SK-N-SH (cell line): ENCODE data around the gene ZNF557. TPM values are rescaled to one million over a fixed set of nuclear protein-coding genes. Genes with fewer than 3 reads are reported as not detected.

ENCODE experiments used
- CTCF ChIA-PET: fragments of 300-600, 350-600 bp; formaldehyde crosslinking; extraction: SDS; loops from one replicate; lab custom pipeline; 2021; lab: Yijun Ruan, JAX
- POLR2A ChIA-PET: fragments of 350-600 bp; sonication (Branson Sonifier 250); formaldehyde crosslinking; extraction: SDS; loops from one replicate; lab custom pipeline; 2020; ENCODE audit warnings: antibody characterized with exemption, inconsistent platforms; lab: Yijun Ruan, JAX
- DNase-seq: peaks from one replicate; pipeline ENCODE4 v3.0.0; 2012
- H2AFZ ChIP-seq: fragments of 200-600 bp; sonication (generic); 2 replicates; pipeline ENCODE4 v1.8.1; 2016; ENCODE audit warnings: antibody characterized with exemption, mild to moderate bottlenecking, low read depth
- H3F3A ChIP-seq: fragments of 200-600 bp; sonication (generic); replicated peaks from 2 replicates; pipeline ENCODE3; 2016; ENCODE audit warnings: antibody characterized with exemption, mild to moderate bottlenecking; ENCODE audit not compliant: insufficient read depth
- H3K27ac ChIP-seq, 2 experiments: fragments of 200-500 bp in 1 of 2; fragments of 200-600 bp in 1 of 2; sonication (Bioruptor generic) in 1 of 2; sonication (generic), shearing (Covaris generic) in 1 of 2; 2 replicates each; pipeline versions ENCODE4 v1.5.1 to v1.6.1; 2014 to 2016; ENCODE audit warnings: low read depth in 2 of 2, inconsistent platforms in 1 of 2, low read length in 1 of 2, mild to moderate bottlenecking in 1 of 2, mixed read lengths in 1 of 2
- H3K27me3 ChIP-seq: fragments of 200-600 bp; sonication (generic), shearing (Covaris generic); 2 replicates; pipeline ENCODE4 v1.6.1; 2016; ENCODE audit warnings: mixed run types; ENCODE audit not compliant: insufficient read depth
- H3K36me3 ChIP-seq, 2 experiments: fragments of 200-500 bp in 1 of 2; fragments of 200-600 bp in 1 of 2; sonication (Bioruptor generic) in 1 of 2; sonication (generic) in 1 of 2; replicated peaks in 1 of 2; 2 replicates each; pipeline versions ENCODE3 to v1.5.1; 2014 to 2016; ENCODE audit warnings: low read length in 1 of 2, mild to moderate bottlenecking in 1 of 2; ENCODE audit not compliant: insufficient read depth in 2 of 2, control insufficient read depth in 1 of 2
- H3K4me1 ChIP-seq, 2 experiments: fragments of 200-500 bp in 1 of 2; fragments of 200-600 bp in 1 of 2; sonication (Bioruptor generic) in 1 of 2; sonication (generic), shearing (Covaris generic) in 1 of 2; 2 replicates each; pipeline versions ENCODE4 v1.5.1 to v1.6.1; 2014 to 2016; ENCODE audit warnings: low read depth in 1 of 2, low read length in 1 of 2, mixed run types in 1 of 2; ENCODE audit not compliant: insufficient read depth in 2 of 2, control insufficient read depth in 1 of 2
- H3K4me2 ChIP-seq: fragments of 200-600 bp; sonication (generic), shearing (Covaris generic); 2 replicates; pipeline ENCODE4 v1.6.1; 2017; ENCODE audit warnings: mixed run types
- H3K4me3 ChIP-seq, 2 experiments: fragments of 200-500 bp in 1 of 2; fragments of 200-600 bp in 1 of 2; sonication (Bioruptor generic) in 1 of 2; sonication (generic), shearing (Covaris generic) in 1 of 2; 2 replicates each; pipeline versions ENCODE4 v1.5.1 to v1.8.1; 2014 to 2016; ENCODE audit warnings: low read depth in 2 of 2, inconsistent platforms in 1 of 2, low read length in 1 of 2, mild to moderate bottlenecking in 1 of 2, mixed read lengths in 1 of 2, moderate library complexity in 1 of 2
- H3K79me2 ChIP-seq: fragments of 200-600 bp; sonication (generic); 2 replicates; pipeline ENCODE4 v1.8.1; 2017; ENCODE audit warnings: mild to moderate bottlenecking; ENCODE audit not compliant: insufficient read depth
- H3K9ac ChIP-seq: fragments of 200-600 bp; sonication (generic); 2 replicates; pipeline ENCODE4 v1.6.1; 2017; ENCODE audit warnings: mixed run types
- H3K9me2 ChIP-seq: fragments of 200-600 bp; sonication (generic); 2 replicates; pipeline ENCODE4 v1.6.1; 2017; ENCODE audit warnings: mixed run types
- H3K9me3 ChIP-seq: fragments of 200-600 bp; sonication (generic); 2 replicates; pipeline ENCODE4 v1.6.1; 2017; ENCODE audit warnings: mixed run types, mild to moderate bottlenecking, moderate library complexity
- H4K20me1 ChIP-seq: fragments of 200-600 bp; sonication (generic); 2 replicates; pipeline ENCODE4 v1.6.1; 2017; ENCODE audit warnings: mild to moderate bottlenecking, mixed run types; ENCODE audit not compliant: insufficient read depth
- CHD2 ChIP-seq: fragments of 150-350 bp; IDR thresholded peaks from 2 replicates; pipeline ENCODE4 v1.6.1; 2018; ENCODE audit warnings: low read length; ENCODE audit not compliant: partially characterized antibody
- ELF1 ChIP-seq: IDR thresholded peaks from 2 replicates; pipeline ENCODE4 v1.4.0; 2012
- EZH2phosphoT487 ChIP-seq: fragments of 200-600 bp; sonication (generic); IDR thresholded peaks from 2 replicates; pipeline ENCODE4 v1.6.1; 2017; ENCODE audit warnings: low read depth, mixed run types, mild to moderate bottlenecking, antibody characterized with exemption, moderate library complexity, borderline replicate concordance
- FOSL2 ChIP-seq: IDR thresholded peaks from 2 replicates; pipeline ENCODE4 v1.4.0; 2012; ENCODE audit warnings: low read depth, mild to moderate bottlenecking, moderate library complexity, borderline replicate concordance
- MEF2A ChIP-seq: IDR thresholded peaks from 2 replicates; pipeline ENCODE4 v1.4.0; 2012; ENCODE audit warnings: low read depth, borderline replicate concordance
- MXI1 ChIP-seq: IDR thresholded peaks from 2 replicates; pipeline ENCODE4 v1.6.1; 2012; ENCODE audit warnings: mild to moderate bottlenecking, low read depth, low read length, improper control_type of control experiment
- NFIC ChIP-seq: IDR thresholded peaks from 2 replicates; pipeline ENCODE4 v1.4.0; 2012; ENCODE audit warnings: borderline replicate concordance
- POLR2AphosphoS5 ChIP-seq: IDR thresholded peaks from 2 replicates; pipeline ENCODE4 v1.6.1; 2012; ENCODE audit warnings: low read depth, low read length
- RCOR1 ChIP-seq: fragments of 150-350 bp; IDR thresholded peaks from 2 replicates; pipeline ENCODE4 v1.6.1; 2017; ENCODE audit warnings: antibody characterized with exemption, low read length
- SIN3A ChIP-seq: IDR thresholded peaks from 2 replicates; pipeline ENCODE4 v1.6.1; 2012; ENCODE audit warnings: low read depth, mild to moderate bottlenecking, low read length, moderate library complexity, borderline replicate concordance
- TCF12 ChIP-seq: IDR thresholded peaks from 2 replicates; pipeline ENCODE4 v1.4.0; 2012
- TEAD4 ChIP-seq: IDR thresholded peaks from 2 replicates; pipeline ENCODE4 v1.4.0; 2012; ENCODE audit warnings: mild to moderate bottlenecking, borderline replicate concordance; ENCODE audit not compliant: insufficient read depth
- YY1 ChIP-seq: IDR thresholded peaks from 2 replicates; pipeline ENCODE4 v1.4.0; 2012; ENCODE audit warnings: low read depth, mild to moderate bottlenecking
- WGBS: methylation state at CpG from one replicate; pipeline ENCODE4 v1.1.6; 2017; ENCODE audit warnings: low lambda C conversion rate; 5-methylcytosine and 5-hydroxymethylcytosine counted together
- polyA plus RNA-seq, 3 experiments: library from polyadenylated mRNA; depleted of rRNA; stranded (reverse); fragments of >200 nt; gene quantifications; 2 replicates each; pipeline ENCODE4 v1.2.3, GENCODE V29; 2012
- TF ChIP-seq, protein P1 (sequence below): IDR thresholded peaks from 2 replicates; pipeline ENCODE4 v1.6.1; 2012; ENCODE audit warnings: mild to moderate bottlenecking, low read depth, low read length, moderate library complexity
- TF ChIP-seq, protein P2 (sequence below): IDR thresholded peaks from 2 replicates; pipeline ENCODE4; 2012
- TF ChIP-seq, protein P3 (sequence below): fragments of 150-350 bp; IDR thresholded peaks from 2 replicates; pipeline ENCODE4 v1.6.1; 2016; ENCODE audit warnings: mild to moderate bottlenecking, low read depth, low read length

ZNF557 gene
- polyA plus RNA-seq, 1 of the 3 experiments (the other 2 are of a cell fraction), result 2.3 TPM

DNA sequence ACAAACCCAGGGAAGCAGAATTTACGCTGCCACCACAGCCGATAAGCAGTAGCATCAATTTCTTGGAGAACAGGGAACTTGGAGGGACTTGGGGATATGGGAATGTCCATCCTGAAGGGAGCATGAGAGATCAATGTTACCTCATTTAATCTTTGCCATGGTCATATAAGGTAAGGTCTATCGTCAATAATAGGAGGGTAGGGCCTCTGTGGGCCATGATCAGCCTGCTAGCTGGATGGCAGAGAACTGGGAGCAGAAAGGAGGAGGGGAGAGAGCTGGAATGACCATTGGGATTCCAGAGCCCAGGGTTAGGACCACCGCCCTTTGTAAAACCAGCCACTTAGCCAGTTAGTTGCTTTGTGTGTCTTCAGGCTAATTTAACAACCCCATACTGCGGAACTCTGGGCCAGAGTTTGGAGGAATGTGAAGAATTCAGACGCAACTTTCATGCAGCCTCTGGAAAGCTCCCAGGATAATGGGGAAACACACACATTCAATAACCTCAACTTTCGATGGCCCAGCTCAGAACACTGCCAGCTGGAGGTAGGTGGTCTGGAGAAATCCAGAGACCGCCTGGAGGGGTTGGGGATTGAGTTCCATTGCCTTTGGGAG lies 40.3 kb downstream of the ZNF557 start:
- Histone ChIP-seq H3K36me3 (no peaks in the 10 kb centered on the region), H3K27ac (no peak overlapping the region), H3K4me1 (no peaks in the 10 kb centered on the region), H3K9ac (no peak overlapping the region), H3K27me3 (no peaks in the 10 kb centered on the region), H3K4me3 (no peak overlapping the region), H4K20me1 (no peaks in the 10 kb centered on the region), H3F3A (no peaks in the 10 kb centered on the region), H3K79me2 (no peaks in the 10 kb centered on the region), H3K9me2 (no peaks in the 10 kb centered on the region), H3K4me2 (no peak overlapping the region), H2AFZ (no peak overlapping the region), H3K9me3 (no peaks in the 10 kb centered on the region)
- ChIA-PET CTCF (interaction anchor here (0.9 to 1.4 kb wide), 3 partner anchors 8 to 232 kb away, joined by 3 to 6 read pairs (median 3); no protein-coding TSS in a partner anchor), POLR2A (no interaction called here)
- no peak for TF ChIP-seq TEAD4
- no peak for TF ChIP-seq SIN3A
- TF ChIP-seq YY1, result no peak
- DNase-seq, result no peak
- WGBS, result 31% methylated on average over 7 of the region's 8 CpGs

DNA sequence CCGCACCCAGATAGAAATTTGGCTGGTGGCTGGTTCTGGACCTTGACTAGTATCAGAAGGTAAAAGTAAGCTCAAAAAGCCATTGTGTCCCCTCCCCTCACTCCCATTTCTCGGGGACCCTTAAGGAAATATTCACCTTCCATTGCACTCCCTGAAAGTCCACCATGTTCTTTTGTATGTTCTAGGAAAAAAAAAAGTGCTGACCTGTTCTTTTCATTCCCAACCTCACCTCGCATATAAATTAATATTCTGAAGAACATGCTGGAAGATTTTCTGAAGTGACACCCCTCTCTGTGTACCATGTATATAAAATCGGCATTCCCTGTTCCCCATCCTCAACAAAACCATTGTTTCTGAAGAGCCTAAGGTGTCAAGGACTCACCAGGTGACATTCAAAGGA lies 43.2 kb downstream of the ZNF557 start:
- H4K20me1 ChIP-seq, result no peaks in the 10 kb centered on the region
- CTCF ChIA-PET, result interaction anchor here (0.6 to 1.7 kb wide), 5 partner anchors 11 to 267 kb away, joined by 3 to 7 read pairs (median 4); no protein-coding TSS in a partner anchor
- no peak overlapping the region for H3K27ac ChIP-seq
- H3F3A ChIP-seq, result no peaks in the 10 kb centered on the region
- H3K4me2 ChIP-seq, result no peak overlapping the region
- no peak overlapping the region for H3K4me3 ChIP-seq
- no peak overlapping the region for H2AFZ ChIP-seq
- H3K9me2 ChIP-seq, result no peaks in the 10 kb centered on the region
- no peaks in the 10 kb centered on the region for H3K79me2 ChIP-seq
- H3K27me3 ChIP-seq, result no peaks in the 10 kb centered on the region
- H3K9me3 ChIP-seq, result no peaks in the 10 kb centered on the region
- DNase-seq, result no peak
- H3K9ac ChIP-seq, result no peak overlapping the region
- H3K36me3 ChIP-seq, result no peaks in the 10 kb centered on the region
- POLR2A ChIA-PET, result no interaction called here
- no peaks in the 10 kb centered on the region for H3K4me1 ChIP-seq
- TF ChIP-seq NFIC (no peak), ELF1 (no peak), TEAD4 (no peak), CHD2 (no peak), POLR2AphosphoS5 (no peak), MEF2A (no peak), EZH2phosphoT487 (no peak), RCOR1 (no peak), MXI1 (no peak), FOSL2 (no peak), SIN3A (no peak), TCF12 (no peak)
- TF ChIP-seq, protein P1, sequence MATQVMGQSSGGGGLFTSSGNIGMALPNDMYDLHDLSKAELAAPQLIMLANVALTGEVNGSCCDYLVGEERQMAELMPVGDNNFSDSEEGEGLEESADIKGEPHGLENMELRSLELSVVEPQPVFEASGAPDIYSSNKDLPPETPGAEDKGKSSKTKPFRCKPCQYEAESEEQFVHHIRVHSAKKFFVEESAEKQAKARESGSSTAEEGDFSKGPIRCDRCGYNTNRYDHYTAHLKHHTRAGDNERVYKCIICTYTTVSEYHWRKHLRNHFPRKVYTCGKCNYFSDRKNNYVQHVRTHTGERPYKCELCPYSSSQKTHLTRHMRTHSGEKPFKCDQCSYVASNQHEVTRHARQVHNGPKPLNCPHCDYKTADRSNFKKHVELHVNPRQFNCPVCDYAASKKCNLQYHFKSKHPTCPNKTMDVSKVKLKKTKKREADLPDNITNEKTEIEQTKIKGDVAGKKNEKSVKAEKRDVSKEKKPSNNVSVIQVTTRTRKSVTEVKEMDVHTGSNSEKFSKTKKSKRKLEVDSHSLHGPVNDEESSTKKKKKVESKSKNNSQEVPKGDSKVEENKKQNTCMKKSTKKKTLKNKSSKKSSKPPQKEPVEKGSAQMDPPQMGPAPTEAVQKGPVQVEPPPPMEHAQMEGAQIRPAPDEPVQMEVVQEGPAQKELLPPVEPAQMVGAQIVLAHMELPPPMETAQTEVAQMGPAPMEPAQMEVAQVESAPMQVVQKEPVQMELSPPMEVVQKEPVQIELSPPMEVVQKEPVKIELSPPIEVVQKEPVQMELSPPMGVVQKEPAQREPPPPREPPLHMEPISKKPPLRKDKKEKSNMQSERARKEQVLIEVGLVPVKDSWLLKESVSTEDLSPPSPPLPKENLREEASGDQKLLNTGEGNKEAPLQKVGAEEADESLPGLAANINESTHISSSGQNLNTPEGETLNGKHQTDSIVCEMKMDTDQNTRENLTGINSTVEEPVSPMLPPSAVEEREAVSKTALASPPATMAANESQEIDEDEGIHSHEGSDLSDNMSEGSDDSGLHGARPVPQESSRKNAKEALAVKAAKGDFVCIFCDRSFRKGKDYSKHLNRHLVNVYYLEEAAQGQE, result no peak
- TF ChIP-seq, protein P2, sequence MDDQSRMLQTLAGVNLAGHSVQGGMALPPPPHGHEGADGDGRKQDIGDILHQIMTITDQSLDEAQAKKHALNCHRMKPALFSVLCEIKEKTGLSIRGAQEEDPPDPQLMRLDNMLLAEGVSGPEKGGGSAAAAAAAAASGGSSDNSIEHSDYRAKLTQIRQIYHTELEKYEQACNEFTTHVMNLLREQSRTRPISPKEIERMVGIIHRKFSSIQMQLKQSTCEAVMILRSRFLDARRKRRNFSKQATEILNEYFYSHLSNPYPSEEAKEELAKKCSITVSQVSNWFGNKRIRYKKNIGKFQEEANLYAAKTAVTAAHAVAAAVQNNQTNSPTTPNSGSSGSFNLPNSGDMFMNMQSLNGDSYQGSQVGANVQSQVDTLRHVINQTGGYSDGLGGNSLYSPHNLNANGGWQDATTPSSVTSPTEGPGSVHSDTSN, result no peak
- TF ChIP-seq, protein P3, sequence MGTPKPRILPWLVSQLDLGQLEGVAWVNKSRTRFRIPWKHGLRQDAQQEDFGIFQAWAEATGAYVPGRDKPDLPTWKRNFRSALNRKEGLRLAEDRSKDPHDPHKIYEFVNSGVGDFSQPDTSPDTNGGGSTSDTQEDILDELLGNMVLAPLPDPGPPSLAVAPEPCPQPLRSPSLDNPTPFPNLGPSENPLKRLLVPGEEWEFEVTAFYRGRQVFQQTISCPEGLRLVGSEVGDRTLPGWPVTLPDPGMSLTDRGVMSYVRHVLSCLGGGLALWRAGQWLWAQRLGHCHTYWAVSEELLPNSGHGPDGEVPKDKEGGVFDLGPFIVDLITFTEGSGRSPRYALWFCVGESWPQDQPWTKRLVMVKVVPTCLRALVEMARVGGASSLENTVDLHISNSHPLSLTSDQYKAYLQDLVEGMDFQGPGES, result no peak
- WGBS, result 41% methylated on average over 4 of the region's 4 CpGs
